ENCODE measurements around the gene HSD17B7. TPM values are rescaled to one million over a fixed set of nuclear protein-coding genes. Genes with fewer than 3 reads are reported as not detected.
"Not testable (repeated sequence)": the region's sequence is repeated elsewhere in the genome, so short reads cannot be mapped to it uniquely, and the experiment has no call there.

Gene HSD17B7, protein sequence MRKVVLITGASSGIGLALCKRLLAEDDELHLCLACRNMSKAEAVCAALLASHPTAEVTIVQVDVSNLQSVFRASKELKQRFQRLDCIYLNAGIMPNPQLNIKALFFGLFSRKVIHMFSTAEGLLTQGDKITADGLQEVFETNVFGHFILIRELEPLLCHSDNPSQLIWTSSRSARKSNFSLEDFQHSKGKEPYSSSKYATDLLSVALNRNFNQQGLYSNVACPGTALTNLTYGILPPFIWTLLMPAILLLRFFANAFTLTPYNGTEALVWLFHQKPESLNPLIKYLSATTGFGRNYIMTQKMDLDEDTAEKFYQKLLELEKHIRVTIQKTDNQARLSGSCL
- 1 to 10 TPM; 2.6 to 6.9 (median 4.0) TPM for total RNA-seq
- polyA plus RNA-seq: 10 to 100 TPM in 1 of 2 donors, 1 to 10 TPM in 1; 2.7 to 15.9 TPM
- long read RNA-seq, donor 1, partial matches to known transcripts: 0 of 4 reads
- long read RNA-seq, donor 1, other reads (novel, unspliced or antisense): 0 of 4 reads
- long read RNA-seq, donor 2, transcript HSD17B7-201 (9 exons, 1,190 nt): major isoform, 11 of 11 reads
- long read RNA-seq, donor 2, partial matches to known transcripts: 0 of 11 reads
- long read RNA-seq, donor 2, other reads (novel, unspliced or antisense): 0 of 11 reads
- long read RNA-seq, donor 3, partial matches to known transcripts: 0 of 4 reads
- long read RNA-seq, donor 3, other reads (novel, unspliced or antisense): 0 of 4 reads

DNA sequence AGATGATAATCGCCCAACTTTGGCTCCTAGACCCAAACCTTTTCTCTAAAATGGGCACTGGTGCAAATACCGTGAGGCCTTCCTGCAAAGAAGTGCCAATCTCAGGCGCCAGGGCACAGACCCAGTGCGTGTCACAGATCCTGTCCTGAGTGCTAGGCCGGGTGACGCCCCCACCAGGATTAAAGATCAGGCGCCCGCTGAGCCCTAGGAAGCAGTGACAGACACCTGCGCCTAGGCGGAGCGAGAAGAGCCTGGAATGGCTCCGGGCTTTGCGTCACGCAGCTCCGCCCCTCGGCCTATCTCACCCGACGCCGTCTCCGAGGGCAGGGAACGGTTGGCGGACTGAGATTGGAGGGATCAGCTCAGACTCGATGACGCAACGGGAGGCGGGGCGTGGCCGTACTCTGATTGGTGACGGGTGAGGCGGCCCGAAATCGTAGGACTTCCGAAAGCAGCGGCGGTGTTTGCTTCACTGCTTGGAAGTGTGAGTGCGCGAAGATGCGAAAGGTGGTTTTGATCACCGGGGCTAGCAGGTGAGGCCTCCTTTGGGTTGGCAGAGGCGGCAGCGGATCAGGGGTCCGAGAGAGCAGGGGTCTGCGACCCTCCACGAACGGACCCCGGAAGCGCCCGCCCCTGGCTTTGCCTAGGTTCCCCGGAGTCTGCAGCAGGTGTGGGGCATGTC, at the start of gene HSD17B7:
TSS of gene HSD17B7 (plus strand) at position 400 of the 682 bp plus-strand sequence. CDS start at position 499, 99 bp downstream.
- intact Hi-C loops (cut with DNase I): not testable (repeated sequence)
- WGBS, 4 donors: 1 to 28% (median 4%) methylated on average over 2 to 33 of the region's 49 CpGs

DNA sequence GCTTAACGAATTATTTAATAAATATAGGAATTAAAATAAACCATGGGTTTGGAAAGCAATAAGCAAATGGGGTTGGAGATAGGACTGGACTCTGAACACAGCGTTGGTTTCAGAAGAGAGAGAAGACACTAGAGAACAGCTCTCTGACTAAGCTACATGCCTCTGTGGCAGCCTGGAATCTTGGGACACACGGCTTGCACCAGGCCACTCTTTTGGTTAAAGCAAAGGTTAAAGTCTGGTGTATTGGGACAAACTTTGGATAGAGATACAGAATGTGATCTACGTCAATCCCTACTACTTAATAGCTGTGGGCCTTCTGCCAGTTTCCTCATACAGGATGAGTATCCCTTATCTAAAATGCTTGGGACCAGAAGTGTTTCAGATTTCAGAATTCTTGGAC, 49.7 kb upstream of the HSD17B7 start:
- ATAC-seq: peak in 3 of 4 donors; percentile 39 to 76 (median 72)
- TF ChIP-seq, protein P1, sequence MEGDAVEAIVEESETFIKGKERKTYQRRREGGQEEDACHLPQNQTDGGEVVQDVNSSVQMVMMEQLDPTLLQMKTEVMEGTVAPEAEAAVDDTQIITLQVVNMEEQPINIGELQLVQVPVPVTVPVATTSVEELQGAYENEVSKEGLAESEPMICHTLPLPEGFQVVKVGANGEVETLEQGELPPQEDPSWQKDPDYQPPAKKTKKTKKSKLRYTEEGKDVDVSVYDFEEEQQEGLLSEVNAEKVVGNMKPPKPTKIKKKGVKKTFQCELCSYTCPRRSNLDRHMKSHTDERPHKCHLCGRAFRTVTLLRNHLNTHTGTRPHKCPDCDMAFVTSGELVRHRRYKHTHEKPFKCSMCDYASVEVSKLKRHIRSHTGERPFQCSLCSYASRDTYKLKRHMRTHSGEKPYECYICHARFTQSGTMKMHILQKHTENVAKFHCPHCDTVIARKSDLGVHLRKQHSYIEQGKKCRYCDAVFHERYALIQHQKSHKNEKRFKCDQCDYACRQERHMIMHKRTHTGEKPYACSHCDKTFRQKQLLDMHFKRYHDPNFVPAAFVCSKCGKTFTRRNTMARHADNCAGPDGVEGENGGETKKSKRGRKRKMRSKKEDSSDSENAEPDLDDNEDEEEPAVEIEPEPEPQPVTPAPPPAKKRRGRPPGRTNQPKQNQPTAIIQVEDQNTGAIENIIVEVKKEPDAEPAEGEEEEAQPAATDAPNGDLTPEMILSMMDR (IDR thresholded peaks at IDR 0.05): no peak
- TF ChIP-seq POLR2A (IDR thresholded peaks at IDR 0.05): no peak
- H3K27me3 ChIP-seq: no peaks in the 10 kb centered on the region
- peaks cover 0 to 5% (median 0%) of the 10 kb centered on the region in 9 donors for H3K36me3 ChIP-seq
- peaks cover 0 to 17% (median 3%) of the 10 kb centered on the region in 12 donors for H3K4me1 ChIP-seq
- peak in 1 of 5 donors; percentile 26 for DNase-seq
- no peaks in the 10 kb centered on the region for H3K9me3 ChIP-seq
- no peak overlapping the region for H3K4me3 ChIP-seq
- WGBS, 4 donors: 38 to 59% (median 51%) methylated on average over 4 of the region's 4 CpGs
- H3K27ac ChIP-seq: peak overlapping the region in 1 of 12 donors; percentile 28
- intact Hi-C loops (cut with DNase I): loop anchor here in 1 of 10 donors (10.0 kb wide), 1 partner anchor 46 kb away; no protein-coding TSS in a partner anchor

More for the DNA sequence above, at the start of gene HSD17B7:
- H3K4me3 ChIP-seq: peak within 1 kb of the TSS; percentile 20 to 67 (median 56)
- ATAC-seq: peak; percentile 100
- not testable (repeated sequence) for H3K27me3 ChIP-seq, H3K4me1 ChIP-seq, H3K9me3 ChIP-seq
- TF ChIP-seq POLR2A (IDR thresholded peaks at IDR 0.05): peak in 1 of 2 donors; percentile 46
- TF ChIP-seq, protein P1 (IDR thresholded peaks at IDR 0.05): peak in 2 of 12 donors; percentile 20 to 28
- DNase-seq: peak; percentile 76 to 86 (median 86)
- H3K36me3 ChIP-seq: peaks cover 0 to 14% (median 4%) of the 10 kb centered on the region in 9 donors
- H3K27ac ChIP-seq: peak within 1 kb of the TSS in 11 of 12 donors; percentile 57 to 90 (median 83)

DNA sequence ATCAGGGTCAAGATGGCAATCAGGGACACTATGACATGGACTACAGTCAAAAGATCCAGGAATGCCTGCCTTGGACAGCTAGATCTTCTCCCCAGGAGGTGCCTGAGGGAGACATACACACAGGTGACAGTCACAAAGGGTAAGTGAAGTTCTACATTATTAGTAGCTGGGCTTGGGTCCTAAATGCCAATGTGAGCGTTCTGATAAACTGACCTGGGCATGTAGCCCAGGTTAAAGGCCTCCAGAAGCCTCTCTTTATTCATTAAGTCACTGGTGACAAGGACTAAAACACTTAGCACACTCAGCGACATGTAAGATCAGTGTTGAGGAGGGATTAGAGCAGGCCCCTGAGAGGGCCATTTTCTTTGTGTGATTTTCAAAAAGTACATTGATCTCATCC, 48.9 kb upstream of the HSD17B7 start:
- intact Hi-C loops (cut with DNase I): loop anchor here in 1 of 10 donors (10.0 kb wide), 1 partner anchor 47 kb away; no protein-coding TSS in a partner anchor
- DNase-seq (no peak), ATAC-seq (peak; percentile 15 to 61 (median 38))
- Histone ChIP-seq H3K27ac (no peak overlapping the region), H3K4me3 (no peak overlapping the region), H3K9me3 (no peaks in the 10 kb centered on the region), H3K36me3 (peaks cover 0 to 5% (median 0%) of the 10 kb centered on the region in 9 donors), H3K27me3 (no peaks in the 10 kb centered on the region), H3K4me1 (peaks cover 0 to 12% (median 3%) of the 10 kb centered on the region in 12 donors)
- no peak for TF ChIP-seq POLR2A (IDR thresholded peaks at IDR 0.05)
- TF ChIP-seq, protein P1 (IDR thresholded peaks at IDR 0.05): no peak
- WGBS, 4 donors: 49 to 66% (median 59%) methylated on average over 2 of the region's 2 CpGs

DNA sequence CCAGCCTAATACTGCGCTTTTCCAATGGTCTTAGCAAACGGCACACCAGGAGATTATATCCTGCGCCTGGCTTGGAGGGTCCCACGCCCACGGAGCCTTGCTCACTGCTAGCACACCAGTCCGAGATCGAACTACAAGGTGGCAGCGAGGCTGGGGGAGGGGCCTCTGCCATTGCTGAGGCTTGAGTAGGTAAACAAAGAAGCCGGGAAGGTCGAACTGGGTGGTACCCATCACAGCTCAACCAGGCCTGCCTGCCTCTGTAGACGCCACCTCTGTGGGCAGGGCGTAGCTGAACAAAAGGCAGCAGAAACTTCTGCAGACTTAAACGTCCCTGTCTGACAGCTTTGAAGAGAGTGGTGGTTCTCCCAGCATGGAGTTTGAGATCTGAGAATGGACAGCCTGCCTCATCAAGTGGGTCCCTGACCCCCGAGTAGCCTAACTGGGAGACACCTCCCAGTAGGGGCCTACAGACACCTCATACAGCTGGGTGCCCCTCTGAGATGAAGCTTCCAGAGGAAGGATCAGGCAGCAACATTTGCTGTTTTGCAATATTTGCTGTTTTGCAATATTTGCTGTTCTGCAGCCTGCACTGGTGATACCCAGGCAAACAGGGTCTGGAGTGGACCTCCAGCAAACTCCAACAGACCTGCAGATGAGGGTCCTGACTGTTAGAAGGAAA, 44.1 kb upstream of the HSD17B7 start:
- intact Hi-C loops (cut with DNase I): loop anchor here in 1 of 10 donors (10.0 kb wide), 1 partner anchor 52 kb away; no protein-coding TSS in a partner anchor
- H3K4me1 ChIP-seq, H3K27ac ChIP-seq, ATAC-seq, H3K27me3 ChIP-seq, DNase-seq, H3K36me3 ChIP-seq, H3K4me3 ChIP-seq, H3K9me3 ChIP-seq: not testable (repeated sequence)
- 91 to 95% (median 93%) methylated on average over 14 of the region's 14 CpGs for WGBS, 4 donors
